GM19099 (cell line): ENCODE data around the gene MCUR1.

Experiments used
- POLR2A ChIP-seq: IDR thresholded peaks from 3 replicates; pipeline ENCODE4 v1.6.1; 2011; ENCODE audit warnings: low read depth; ENCODE audit not compliant: insufficient read length; ENCODE audit errors: extremely low read depth

The MCUR1 gene, protein sequence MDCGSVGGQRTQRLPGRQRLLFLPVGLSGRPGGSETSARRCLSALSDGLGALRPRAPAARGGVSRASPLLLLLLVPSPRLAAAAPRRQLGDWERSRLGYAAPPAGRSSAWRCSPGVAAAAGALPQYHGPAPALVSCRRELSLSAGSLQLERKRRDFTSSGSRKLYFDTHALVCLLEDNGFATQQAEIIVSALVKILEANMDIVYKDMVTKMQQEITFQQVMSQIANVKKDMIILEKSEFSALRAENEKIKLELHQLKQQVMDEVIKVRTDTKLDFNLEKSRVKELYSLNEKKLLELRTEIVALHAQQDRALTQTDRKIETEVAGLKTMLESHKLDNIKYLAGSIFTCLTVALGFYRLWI

DNA sequence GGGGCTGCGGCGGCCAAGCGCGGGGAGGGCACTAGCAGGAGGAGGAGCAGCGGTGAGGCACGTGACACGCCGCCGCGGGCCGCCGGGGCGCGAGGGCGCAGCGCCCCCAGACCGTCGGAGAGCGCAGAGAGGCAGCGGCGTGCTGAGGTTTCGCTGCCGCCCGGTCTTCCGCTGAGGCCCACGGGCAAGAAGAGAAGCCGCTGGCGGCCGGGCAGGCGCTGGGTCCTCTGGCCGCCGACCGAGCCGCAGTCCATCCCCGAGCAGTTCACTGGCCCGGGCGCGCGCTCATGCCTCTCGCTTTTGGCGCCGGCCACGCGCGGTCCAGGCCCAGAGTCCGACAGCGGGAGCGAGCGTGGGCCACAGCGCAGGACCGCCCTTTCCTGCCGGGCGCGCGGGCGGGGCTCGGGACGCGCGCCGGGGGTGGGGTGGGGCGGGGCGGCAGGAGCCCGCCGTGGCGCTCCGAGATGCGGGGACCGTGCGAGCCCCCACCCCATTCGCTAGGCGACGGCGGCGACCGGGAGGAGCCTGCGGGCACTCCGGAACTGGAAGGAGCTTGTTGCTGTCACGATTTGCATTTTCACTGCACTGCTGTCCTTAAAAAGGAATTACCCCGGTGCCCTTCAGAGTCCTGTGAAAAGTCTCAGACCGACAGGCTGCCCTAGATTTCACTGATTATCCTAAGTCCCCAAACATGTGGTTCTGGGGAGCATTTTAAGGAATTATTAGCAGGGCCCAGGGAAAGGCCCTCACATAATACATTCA lies at the start of gene MCUR1:
TSS of gene MCUR1 (minus strand) at position 382 of the 762 bp plus-strand sequence. CDS start at position 254, 128 bp downstream.
- peak; percentile 80 for TF ChIP-seq POLR2A

DNA sequence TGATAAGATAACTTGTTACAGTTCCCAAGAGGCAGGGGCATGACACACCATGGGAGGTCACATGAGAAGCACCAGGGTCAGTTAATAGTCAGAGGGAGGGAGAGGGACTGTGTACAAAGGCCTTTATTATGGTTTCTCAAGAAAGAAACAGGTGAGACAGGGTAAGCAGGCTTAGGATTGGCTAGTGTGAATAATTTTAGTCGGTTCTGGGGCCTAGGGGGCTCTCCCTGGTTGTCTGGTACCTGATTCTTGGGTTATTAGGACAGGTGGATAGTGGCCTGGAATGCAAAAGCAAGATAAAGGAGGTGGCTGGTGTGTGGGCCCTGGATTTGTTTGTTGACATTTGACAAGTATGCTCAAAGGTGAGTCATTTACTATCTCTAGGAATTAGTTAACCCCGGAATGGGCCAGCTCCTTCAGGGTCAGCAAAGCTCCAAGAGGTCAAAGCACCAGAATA lies 49.4 kb upstream of the MCUR1 start:
- TF ChIP-seq POLR2A, result no peak

DNA sequence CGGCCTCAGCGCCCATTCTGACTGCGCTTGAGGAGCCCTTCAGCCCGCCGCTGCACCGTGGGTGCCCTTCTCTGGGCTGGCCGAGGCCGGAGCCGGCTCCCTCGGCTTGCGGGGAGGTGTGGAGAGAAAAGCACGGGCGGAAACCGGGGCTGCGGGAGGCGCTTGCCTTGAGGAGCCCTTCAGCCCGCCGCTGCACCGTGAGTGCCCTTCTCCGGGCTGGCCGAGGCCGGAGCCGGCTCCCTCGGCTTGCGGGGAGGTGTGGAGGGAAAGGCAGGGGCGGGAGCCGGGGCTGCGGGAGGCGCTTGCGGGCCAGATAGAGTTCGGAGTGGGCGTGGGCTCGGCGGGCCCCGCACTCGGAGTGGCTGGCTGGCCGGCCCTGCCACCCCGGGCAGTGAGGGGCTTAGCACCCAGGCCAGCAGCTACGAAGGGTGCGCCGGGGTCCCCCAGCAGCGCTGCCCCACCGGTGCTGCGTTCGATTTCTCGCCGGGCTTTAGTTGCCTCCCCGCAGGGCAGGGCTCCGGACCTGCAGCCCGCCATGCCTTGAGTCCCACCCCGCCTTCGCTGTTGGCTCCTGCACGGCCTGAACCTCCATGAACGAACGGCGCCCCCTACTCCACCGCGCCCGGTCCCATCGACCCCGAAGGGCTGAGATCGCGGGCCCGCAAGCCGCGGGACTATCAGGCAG lies 45.7 kb upstream of the MCUR1 start:
- no peak for TF ChIP-seq POLR2A

DNA sequence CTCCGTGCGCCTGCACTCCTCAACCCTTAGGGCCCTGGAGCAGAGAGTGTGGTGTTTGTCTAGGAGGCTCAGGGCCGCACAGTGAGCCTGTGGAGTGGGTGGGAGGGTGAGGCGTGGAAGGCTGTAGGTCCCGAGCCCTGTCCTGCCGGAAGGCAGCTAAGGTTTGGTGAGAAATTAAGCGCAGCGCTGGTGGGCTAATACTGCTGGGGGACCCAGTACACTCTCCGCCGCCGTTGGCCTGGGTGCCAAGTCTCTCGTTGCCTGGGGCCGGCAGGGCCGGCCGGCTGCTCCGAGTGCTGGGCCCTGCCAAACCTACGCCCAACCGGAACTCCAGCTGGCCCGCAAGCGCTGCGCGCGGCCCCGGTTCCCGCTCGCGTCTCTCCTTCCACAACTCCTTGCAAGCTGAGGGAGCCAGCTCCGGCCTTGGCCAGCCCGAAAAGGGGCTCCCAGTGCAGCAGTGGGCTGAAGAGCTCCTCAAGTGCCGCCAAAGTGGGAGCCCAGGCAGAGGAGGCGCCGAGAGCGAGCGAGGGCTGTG lies 40.4 kb upstream of the MCUR1 start:
- no peak for TF ChIP-seq POLR2A

DNA sequence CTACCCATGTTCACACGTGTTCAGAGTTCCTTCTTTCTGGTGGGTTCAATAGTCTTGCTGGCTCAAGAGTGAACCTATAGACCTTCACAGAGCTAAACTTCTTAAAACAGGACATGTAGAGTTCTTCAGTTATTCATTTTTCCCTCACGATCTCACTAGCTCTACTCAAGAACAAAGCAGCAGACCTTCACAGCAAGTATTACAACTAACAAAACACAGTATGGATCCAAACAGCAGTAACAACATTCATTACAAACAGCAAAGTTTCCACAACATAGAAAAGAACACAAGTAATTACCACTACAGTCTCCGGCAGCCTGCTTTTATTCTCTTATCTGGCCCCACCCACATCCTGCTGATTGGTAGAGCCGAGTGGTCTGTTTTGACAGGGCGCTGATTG lies 39.5 kb upstream of the MCUR1 start:
- TF ChIP-seq POLR2A, result no peak

DNA sequence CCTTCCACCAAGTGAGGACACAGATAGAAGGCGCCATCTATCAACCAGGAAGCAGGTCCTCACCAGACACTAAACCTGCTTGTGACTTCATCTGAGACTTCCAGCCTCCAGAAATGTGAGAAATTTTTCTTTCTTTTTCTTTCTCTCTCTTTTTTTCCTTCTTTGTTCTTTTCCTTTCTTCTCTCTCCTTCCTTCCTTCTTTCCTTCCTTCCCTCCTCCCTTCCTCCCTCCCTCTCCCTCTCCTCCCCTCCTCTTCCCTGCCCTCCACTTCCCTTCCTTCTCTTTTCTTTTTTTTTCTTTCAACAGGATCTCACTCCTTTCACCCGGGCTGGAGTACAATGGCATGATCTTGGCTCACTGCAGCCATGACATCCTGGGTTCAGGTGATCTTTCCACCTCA lies 37.4 kb upstream of the MCUR1 start:
- TF ChIP-seq POLR2A, result no peak

DNA sequence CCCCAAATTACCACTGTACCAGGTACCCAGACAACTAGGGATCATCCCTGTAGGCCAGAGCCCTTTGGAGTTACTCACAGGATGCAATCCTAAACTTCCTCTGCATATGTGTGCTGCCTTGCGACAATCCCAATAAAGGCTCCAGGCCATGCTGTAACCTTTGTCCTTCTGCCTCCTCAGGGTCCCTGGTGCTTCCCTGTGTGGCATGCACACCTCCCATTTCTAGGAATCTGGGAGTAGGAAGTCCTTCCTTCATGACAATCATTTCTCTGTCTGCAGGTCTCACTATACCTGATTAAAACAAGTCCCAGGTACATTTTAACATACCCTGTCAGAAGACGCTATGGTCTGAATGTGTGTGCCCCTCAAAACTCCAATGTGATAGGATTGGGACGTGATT lies 37.0 kb upstream of the MCUR1 start:
- TF ChIP-seq POLR2A, result no peak

DNA sequence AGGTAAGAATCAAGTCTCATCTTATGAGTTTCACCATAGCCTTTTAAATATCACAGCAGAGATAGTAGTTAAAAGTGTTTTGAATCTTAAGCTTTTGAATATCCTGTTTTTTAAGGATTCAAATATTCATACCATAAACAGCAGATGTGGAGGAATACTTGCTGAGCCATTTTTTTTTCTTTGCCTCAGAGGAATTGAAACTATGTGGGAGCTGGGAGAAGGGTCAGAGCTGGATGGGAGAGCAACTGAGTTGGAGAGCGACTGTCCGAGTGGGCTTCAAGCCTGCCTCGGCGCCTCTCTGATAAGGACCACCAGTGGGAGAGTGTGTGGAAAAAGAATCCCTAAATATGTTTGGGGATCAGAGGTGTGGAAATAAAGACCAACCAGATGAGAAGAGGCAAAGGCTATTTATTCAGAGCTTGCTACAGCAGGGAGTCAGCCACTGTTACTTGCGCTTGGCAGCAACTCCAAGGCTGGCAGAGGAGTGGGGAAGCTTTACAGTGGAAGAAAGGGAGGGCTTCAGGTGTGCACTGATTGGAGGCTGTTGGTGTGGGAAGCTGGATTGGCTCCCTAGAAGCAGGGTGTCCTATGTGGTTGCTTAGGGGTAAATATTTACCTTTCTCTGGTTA lies 34.3 kb upstream of the MCUR1 start:
- TF ChIP-seq POLR2A, result no peak

DNA sequence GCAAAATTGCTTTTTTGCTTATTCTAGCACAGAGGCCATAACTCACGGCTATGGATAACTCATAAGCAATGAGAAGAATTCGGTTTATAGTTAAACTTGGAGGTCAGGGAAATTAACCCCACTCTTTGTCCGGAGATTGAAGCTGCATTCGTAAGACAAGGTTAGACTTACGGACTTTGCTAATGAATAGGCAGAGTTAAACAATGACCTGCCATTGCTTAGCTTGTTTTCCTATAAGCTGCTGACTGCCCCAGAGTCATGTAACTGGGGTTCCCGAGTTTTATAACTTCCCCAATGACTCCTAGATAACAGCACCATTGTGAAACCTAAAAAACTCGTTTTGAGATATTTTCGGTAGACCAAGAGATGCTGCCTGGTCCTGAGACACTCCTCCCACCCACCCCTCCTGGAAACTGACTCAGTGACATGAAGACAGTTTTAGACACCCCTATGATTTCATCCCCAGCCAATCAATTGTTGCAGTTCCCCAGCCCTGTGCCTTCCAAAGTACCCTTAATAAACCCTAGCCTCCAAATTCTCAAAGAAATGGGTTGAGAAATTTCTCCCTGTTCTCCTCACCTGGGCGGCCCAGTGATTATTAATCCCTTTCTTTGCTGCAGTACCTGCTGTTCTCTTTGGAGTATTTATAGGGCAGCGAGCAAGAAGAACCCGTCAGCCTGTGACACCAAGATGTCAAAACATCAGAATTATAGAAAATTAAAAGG lies 33.1 kb upstream of the MCUR1 start:
- no peak for TF ChIP-seq POLR2A

DNA sequence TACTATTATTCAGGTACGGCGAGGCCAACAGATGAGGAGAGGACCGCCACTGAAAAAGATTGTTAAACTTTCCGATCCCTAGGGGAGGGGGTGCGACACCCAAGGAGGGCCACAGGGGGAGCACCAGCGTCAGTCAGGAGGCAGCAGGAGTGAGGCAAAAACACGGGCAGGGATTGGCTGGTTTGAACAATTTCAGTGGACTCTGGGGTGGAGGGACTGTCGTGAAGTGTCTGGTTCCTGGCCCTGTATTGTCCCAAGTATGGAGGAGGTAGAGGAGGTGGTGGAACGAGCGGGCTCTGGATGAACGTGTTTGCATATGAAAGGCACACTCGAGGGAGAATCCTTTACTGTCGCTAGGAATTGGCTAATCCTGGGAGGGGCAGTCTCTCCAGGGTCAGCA lies 32.5 kb upstream of the MCUR1 start:
- no peak for TF ChIP-seq POLR2A

DNA sequence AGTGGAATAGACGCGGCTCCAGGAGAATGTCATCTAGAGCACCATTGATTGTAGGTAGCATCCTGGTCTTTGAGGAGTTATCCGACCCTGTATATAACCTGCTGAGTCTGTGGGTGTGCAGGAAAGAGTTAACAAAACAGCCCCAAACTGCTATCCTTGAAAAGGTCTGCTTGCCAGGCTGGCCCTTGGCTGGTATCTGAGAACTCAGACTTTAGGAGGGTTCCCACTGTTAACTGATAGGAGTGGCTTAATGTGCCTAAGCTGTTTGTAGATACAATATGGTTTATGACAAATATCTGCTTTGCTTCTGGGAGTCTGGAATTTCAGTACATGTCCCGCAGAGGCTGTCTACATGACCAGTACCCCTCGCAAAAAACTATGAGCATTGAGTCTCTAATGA lies 27.6 kb upstream of the MCUR1 start:
- no peak for TF ChIP-seq POLR2A

DNA sequence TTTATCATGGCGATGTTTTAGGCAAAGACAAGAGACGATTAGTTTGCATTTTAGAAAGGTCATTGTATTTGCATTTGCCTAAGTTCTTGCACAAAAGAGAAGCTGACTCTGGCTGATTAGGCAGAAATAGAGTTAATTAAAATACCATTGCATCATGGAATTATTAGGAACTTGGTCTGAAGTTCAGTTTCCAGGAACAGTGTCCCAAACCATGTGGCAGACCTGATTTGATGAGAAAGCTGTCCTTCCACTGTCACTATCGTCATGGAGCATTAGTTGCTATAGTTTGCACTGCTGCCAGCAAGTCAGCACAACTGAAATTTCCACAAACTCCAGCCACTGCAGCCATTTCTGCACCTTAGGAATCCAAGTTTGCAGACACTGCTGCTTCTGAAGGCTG lies 24.3 kb upstream of the MCUR1 start:
- TF ChIP-seq POLR2A, result no peak

DNA sequence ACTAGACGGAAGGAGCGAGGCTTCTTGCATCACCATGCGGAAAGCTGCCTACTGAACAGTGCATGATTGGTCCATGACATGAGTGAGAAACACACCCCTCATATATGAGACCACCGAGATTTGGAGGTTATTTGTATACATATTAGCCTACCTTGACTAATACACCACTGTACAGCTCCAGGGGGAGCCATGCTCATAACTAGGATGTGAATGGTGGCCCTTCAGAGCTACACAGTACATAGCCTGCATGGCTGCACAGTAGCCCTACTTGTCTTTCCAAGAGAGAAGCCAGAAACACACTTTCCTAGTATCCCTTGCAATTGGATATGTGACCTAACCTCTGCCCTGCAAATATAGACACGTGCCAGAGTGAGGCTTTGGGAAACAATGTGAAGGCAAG lies 21.8 kb upstream of the MCUR1 start:
- TF ChIP-seq POLR2A, result no peak

DNA sequence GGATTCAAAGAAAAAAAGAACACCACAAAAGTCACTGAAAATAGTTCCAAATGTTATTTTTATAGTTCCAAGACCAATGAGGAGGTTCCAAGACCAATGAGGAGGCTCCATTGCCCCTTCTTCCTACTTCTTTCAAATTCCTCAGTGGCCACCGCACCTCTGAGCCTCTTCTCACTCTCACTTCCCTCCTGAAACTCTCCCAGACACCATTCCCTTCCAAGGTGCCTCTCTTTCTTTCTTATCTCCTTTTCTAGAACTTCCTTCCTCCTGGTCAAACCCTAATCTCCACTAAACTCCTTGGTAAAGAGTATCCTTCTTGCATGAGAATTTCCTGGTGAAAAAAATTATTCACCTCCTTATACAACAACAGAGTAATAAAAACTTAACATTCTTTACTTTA lies 20.4 kb upstream of the MCUR1 start:
- no peak for TF ChIP-seq POLR2A

DNA sequence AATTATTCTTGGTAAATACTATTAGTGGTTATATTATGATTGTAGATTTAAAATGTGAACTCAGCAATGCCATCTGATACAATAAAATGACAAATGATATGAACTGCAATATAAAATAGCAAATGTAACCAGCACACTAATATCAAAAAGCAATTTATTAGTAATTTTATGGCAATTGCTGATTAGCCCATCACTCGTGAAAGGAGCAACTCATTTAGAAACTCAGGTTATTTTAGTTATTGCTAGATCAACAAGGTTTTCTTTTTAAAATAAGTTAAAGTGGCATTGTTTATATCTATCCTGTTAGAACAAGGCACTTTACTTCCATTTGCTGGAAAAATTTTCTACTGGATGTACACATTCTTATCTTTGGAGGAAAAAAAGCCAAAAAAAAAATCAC lies 18.4 kb upstream of the MCUR1 start:
- TF ChIP-seq POLR2A, result no peak

DNA sequence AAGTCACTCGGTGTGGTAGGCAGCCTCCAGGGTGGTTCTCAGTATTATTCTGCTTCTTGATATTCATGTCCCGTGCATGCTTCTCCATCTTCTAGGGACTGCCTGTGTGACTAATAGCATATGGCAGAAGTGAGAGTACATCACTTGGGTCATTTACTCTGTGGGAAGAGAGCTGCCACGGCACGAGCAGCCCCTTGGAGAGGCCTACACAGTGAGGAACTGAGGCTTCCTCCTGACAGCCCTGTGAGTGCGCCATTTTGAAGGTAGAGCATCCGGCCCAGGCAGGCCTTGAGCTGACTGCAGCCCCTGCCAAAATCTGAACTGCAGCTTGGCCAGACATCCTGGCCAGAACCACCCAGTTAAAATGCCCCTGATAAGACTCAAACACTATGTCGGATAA lies 17.3 kb upstream of the MCUR1 start:
- TF ChIP-seq POLR2A, result no peak
